PC-3 (cell line): ENCODE measurements around the gene CLDN17. TPM values are rescaled to one million over a fixed set of nuclear protein-coding genes. Genes with fewer than 3 reads are reported as not detected.
A peak's percentile ranks its signal among the peaks of the same experiment; 100 is the strongest.

ENCODE experiments used
- ATAC-seq: fragments of 200-7000 bp; cut with Tn5 transposase; 2 replicates; pipeline ENCODE4 v1.9.1; 2020; ENCODE audit warnings: mild to moderate bottlenecking, moderate library complexity
- Bru-seq: library from RNA; stranded (reverse); fragments of 400-500 nt; gene quantifications from one replicate; lab custom pipeline; 2021; lab: Mats Ljungman, UMichigan
- BruChase-seq, 2 experiments: library from RNA; stranded (reverse); fragments of 400-500 nt; gene quantifications; one replicate each; lab custom pipeline; 2021; lab: Mats Ljungman, UMichigan
- BruUV-seq: library from RNA; stranded (reverse); fragments of 400-500 nt; replicated peaks from 2 replicates; lab custom pipeline; 2021; lab: Mats Ljungman, UMichigan
- CTCF ChIA-PET: fragments of 300-600 bp; sonication (Branson Sonifier 250); formaldehyde crosslinking; loops from one replicate; lab custom pipeline; 2022; ENCODE audit warnings: antibody characterized with exemption; lab: Charles Lee
- POLR2A ChIA-PET: fragments of 300-600 bp; sonication (Branson Sonifier 250); formaldehyde crosslinking; loops from one replicate; lab custom pipeline; 2022; ENCODE audit warnings: antibody characterized with exemption; ENCODE audit not compliant: unreplicated experiment; lab: Charles Lee
- DNase-seq: peaks from one replicate; pipeline ENCODE4 v3.0.0-alpha.2; 2015
- H2AFZ ChIP-seq: fragments of 300-600 bp; sonication (generic); 2 replicates; pipeline ENCODE4 v1.6.0; 2016; ENCODE audit warnings: antibody characterized with exemption, low read length
- H3F3A ChIP-seq: fragments of 300-600 bp; sonication (generic); one replicate; pipeline ENCODE4 v1.6.0; 2017; ENCODE audit warnings: antibody characterized with exemption, low read length, control low read depth, mild to moderate bottlenecking; ENCODE audit not compliant: unreplicated experiment
- H3K27ac ChIP-seq: fragments of 300-600 bp; sonication (generic); 2 replicates; pipeline ENCODE4 v1.5.1; 2016; ENCODE audit warnings: mild to moderate bottlenecking, low read length
- H3K27me3 ChIP-seq: fragments of 300-600 bp; sonication (generic); 2 replicates; pipeline ENCODE4 v1.6.1; 2016; ENCODE audit warnings: low read length, mixed read lengths
- H3K36me3 ChIP-seq: fragments of 300-600 bp; sonication (generic); 2 replicates; pipeline ENCODE4 v1.6.1; 2016; ENCODE audit warnings: low read depth, mixed run types, low read length, mixed read lengths
- H3K4me1 ChIP-seq: fragments of 300-600 bp; sonication (generic); 2 replicates; pipeline ENCODE4 v1.5.1; 2016; ENCODE audit warnings: low read length; ENCODE audit not compliant: insufficient read depth
- H3K4me2 ChIP-seq: fragments of 300-600 bp; sonication (generic); 2 replicates; pipeline ENCODE4 v1.6.0; 2016; ENCODE audit warnings: low read length
- H3K4me3 ChIP-seq: fragments of 300-600 bp; sonication (generic); 2 replicates; pipeline ENCODE4 v1.5.1; 2016; ENCODE audit warnings: mild to moderate bottlenecking, low read length, mixed read lengths
- H3K79me2 ChIP-seq: fragments of 300-600 bp; sonication (generic); 2 replicates; pipeline ENCODE4 v1.6.1; 2017; ENCODE audit warnings: low read length, mixed read lengths
- H3K9ac ChIP-seq: fragments of 300-600 bp; sonication (generic); 2 replicates; pipeline ENCODE4 v1.6.0; 2016; ENCODE audit warnings: mild to moderate bottlenecking, low read length
- H3K9me2 ChIP-seq: fragments of 300-600 bp; sonication (generic); replicated peaks from 2 replicates; pipeline ENCODE4 v1.6.1; 2016; ENCODE audit warnings: mixed run types, low read length, mixed read lengths
- H3K9me3 ChIP-seq: fragments of 300-600 bp; sonication (generic); 2 replicates; pipeline ENCODE4 v1.6.1; 2016; ENCODE audit warnings: low read length, mixed read lengths
- H4K20me1 ChIP-seq: fragments of 300-600 bp; sonication (generic); 2 replicates; pipeline ENCODE4 v1.6.1; 2016; ENCODE audit warnings: low read length, mixed read lengths
- CTCF ChIP-seq: fragments of 300-600 bp; sonication (generic); conservative IDR thresholded peaks from 2 replicates; pipeline ENCODE4 v1.5.1; 2017; ENCODE audit warnings: antibody characterized with exemption, low read depth, mild to moderate bottlenecking, low read length
- EZH2 ChIP-seq: fragments of 300-600 bp; sonication (generic); IDR thresholded peaks from one replicate; pipeline ENCODE4 v1.6.1; 2017; ENCODE audit warnings: antibody characterized with exemption, mild to moderate bottlenecking, low read length; ENCODE audit not compliant: unreplicated experiment
- EZH2phosphoT487 ChIP-seq: fragments of 300-600 bp; sonication (generic); IDR thresholded peaks from 2 replicates; pipeline ENCODE4 v1.6.1; 2018; ENCODE audit warnings: mild to moderate bottlenecking, antibody characterized with exemption, low read length, borderline replicate concordance
- intact Hi-C: fragments of 100-400 bp; cut with micrococcal nuclease; formaldehyde crosslinking; loops from 2 replicates; pipeline ENCODE4 v1.9.0; 2023
- long read RNA-seq: library from polyadenylated mRNA; unstranded; transcript quantifications from one replicate; pipeline ENCODE4 v2.0.0, GENCODE V29; 2021; ENCODE audit not compliant: unreplicated experiment
- total RNA-seq: library from RNA; depleted of rRNA; stranded (reverse); fragments of >200 nt; gene quantifications from 2 replicates; pipeline ENCODE4 v1.2.3, GENCODE V29; 2014; rRNA removed

Gene CLDN17
- total RNA-seq (not detected in 2 replicates), Bru-seq, nascent RNA (not detected), BruChase-seq, experiment 1, labeled RNA remaining after a 6-hour chase (not detected), BruChase-seq, experiment 2, labeled RNA remaining after a 2-hour chase (not detected)
- long read RNA-seq: 0 reads

- intact Hi-C loops: no loop called here
- Histone ChIP-seq H2AFZ (no peak within 1 kb of the TSS), H3K36me3 (no peaks in the 10 kb centered on the region), H3K27ac (no peak within 1 kb of the TSS), H4K20me1 (no peaks in the 10 kb centered on the region), H3K4me3 (no peak within 1 kb of the TSS), H3K9me3 (no peaks in the 10 kb centered on the region), H3K9me2 (no peaks in the 10 kb centered on the region), H3K27me3 (peaks cover 15% of the 10 kb centered on the region; the same call in 1 of the 2 replicates), H3F3A (no peaks in the 10 kb centered on the region), H3K9ac (no peak within 1 kb of the TSS), H3K79me2 (no peaks in the 10 kb centered on the region), H3K4me2 (no peak within 1 kb of the TSS), H3K4me1 (peaks cover 8% of the 10 kb centered on the region; the same call in 1 of the 2 replicates)
- ChIA-PET POLR2A (no interaction called here), CTCF (no interaction called here)
- no TSS peak for BruUV-seq
- TF ChIP-seq CTCF (no peak), EZH2 (no peak), EZH2phosphoT487 (no peak)
- no peak for ATAC-seq
- DNase-seq: no peak
Measured at GRCh38 chr21:30166705-30167104, at the start of gene CLDN17. Gene CLDN17 (minus strand): TSS chr21:30166805. CDS start chr21:30166617, 188 bp downstream.

- Histone ChIP-seq H3K9ac (no peak within 1 kb of the TSS), H2AFZ (peak within 1 kb of the TSS; percentile 60), H3K4me3 (peak within 1 kb of the TSS; percentile 48), H3K27ac (peak within 1 kb of the TSS; percentile 34), H4K20me1 (no peaks in the 10 kb centered on the region), H3K79me2 (no peaks in the 10 kb centered on the region), H3K4me1 (peaks cover 14% of the 10 kb centered on the region), H3K9me3 (no peaks in the 10 kb centered on the region), H3K36me3 (no peaks in the 10 kb centered on the region), H3K9me2 (no peaks in the 10 kb centered on the region), H3K4me2 (peak within 1 kb of the TSS; percentile 72), H3K27me3 (peaks cover 30% of the 10 kb centered on the region), H3F3A (no peaks in the 10 kb centered on the region)
- TF ChIP-seq EZH2 (no peak), CTCF (no peak), EZH2phosphoT487 (no peak)
- BruUV-seq: no TSS peak
- POLR2A ChIA-PET: no interaction called here
- DNase-seq: peak; percentile 79
- ATAC-seq: no peak
- intact Hi-C loops: no loop called here
- CTCF ChIA-PET: no interaction called here
Measured at GRCh38 chr21:30216041-30216723, 49.6 kb upstream of the CLDN17 start, which contains the start of gene CLDN8. Gene CLDN8 (minus strand): TSS chr21:30216097. CDS start chr21:30215925, 172 bp downstream.

- peaks cover 17% of the 10 kb centered on the region for H3K4me1 ChIP-seq
- intact Hi-C loops: no loop called here
- no peak overlapping the region for H3K27ac ChIP-seq
- no peaks in the 10 kb centered on the region for H3F3A ChIP-seq
- H3K9me3 ChIP-seq: no peaks in the 10 kb centered on the region
- DNase-seq (no peak), ATAC-seq (no peak)
- H3K27me3 ChIP-seq: peaks cover 16% of the 10 kb centered on the region
- H3K79me2 ChIP-seq: no peaks in the 10 kb centered on the region
- no peaks in the 10 kb centered on the region for H3K9me2 ChIP-seq
- no peak for TF ChIP-seq EZH2phosphoT487
- TF ChIP-seq EZH2: no peak
- no peak for TF ChIP-seq CTCF
- H4K20me1 ChIP-seq: no peaks in the 10 kb centered on the region
- H3K4me2 ChIP-seq: no peak overlapping the region
- CTCF ChIA-PET: no interaction called here
- no peak overlapping the region for H3K9ac ChIP-seq
- H2AFZ ChIP-seq: no peak overlapping the region
- POLR2A ChIA-PET: no interaction called here
- no TSS peak for BruUV-seq
- no peak overlapping the region for H3K4me3 ChIP-seq
- H3K36me3 ChIP-seq: no peaks in the 10 kb centered on the region
Measured at GRCh38 chr21:30211071-30211470, 44.5 kb upstream of the CLDN17 start.
